Erythroblast (primary cell): ENCODE data around the gene AVPI1.

Source experiments
- GATA1 ChIP-seq: IDR thresholded peaks from 2 replicates; pipeline ENCODE4 v1.6.1; 2011; ENCODE audit warnings: low read depth, mild to moderate bottlenecking, control low read depth, low read length, moderate library complexity
- POLR2A ChIP-seq: IDR thresholded peaks from 2 replicates; pipeline ENCODE4 v1.6.1; 2011; ENCODE audit warnings: mild to moderate bottlenecking, low read length

- TF ChIP-seq POLR2A (peak; percentile 2), GATA1 (no peak)
Observed at GRCh38 chr10:97690133-97690532, 3.1 kb upstream of the AVPI1 start.
